ENCODE measurements around the gene NMUR1. TPM values are rescaled to one million over a fixed set of nuclear protein-coding genes. Genes with fewer than 3 reads are reported as not detected.

Gene NMUR1
- total and polyA plus RNA-seq, 2 experiments from 2014 or later: 0.29 to 0.59 TPM

DNA sequence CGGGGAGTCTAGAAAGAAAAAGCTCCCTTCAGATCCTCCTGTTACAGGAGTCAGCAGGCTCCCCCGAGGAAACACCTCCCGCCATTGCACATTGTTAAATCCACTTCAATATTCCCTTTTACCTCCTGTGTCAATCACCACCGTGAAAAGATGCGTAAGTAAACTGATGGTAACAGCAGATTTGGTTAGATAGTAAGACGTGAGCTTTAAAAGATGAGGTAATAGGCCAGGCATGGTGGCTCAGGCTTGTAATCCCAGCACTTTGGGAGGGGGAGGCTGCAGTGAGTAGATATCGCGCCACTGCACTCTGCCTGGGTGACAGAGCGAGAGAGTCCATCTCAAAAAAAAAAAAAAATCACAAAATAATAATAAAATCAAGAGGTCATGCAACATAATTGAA is 50.8 kb downstream of the NMUR1 start (continued):
- TF ChIP-seq POLR2AphosphoS5 (IDR thresholded peaks at IDR 0.05; ENCODE audit: low read depth): no peak
- no peak for TF ChIP-seq EZH2phosphoT487 (IDR thresholded peaks at IDR 0.05; ENCODE audit: unreplicated experiment)

DNA sequence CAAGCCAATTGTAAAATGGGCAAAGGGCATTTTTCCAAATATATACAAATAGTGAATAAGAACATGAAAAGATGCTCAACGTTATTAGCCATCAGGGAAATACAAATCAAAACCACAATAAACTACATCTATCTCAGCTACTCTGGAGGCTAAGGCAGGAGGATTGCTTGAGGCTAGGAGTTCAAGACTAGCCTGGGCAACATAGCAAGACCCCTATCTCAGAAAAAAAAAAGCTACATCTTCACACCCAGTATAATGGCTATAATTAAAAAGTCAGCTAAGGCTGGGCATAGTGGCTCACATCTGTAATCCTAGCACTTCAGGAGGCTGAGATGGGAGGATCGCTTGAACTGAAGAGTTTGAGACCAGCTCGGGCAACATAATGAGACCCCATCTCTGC is 53.3 kb downstream of the NMUR1 start:
- Histone ChIP-seq H3K27ac (ENCODE audit: low read depth) (no peak overlapping the region), H3K4me3 (no peak overlapping the region), H3K9me2 (ENCODE audit: insufficient read depth) (no peaks in the 10 kb centered on the region), H3F3A (replicated peaks; ENCODE audit: low read depth) (no peaks in the 10 kb centered on the region), H3K36me3 (ENCODE audit: insufficient read depth) (no peaks in the 10 kb centered on the region), H3K4me2 (no peak overlapping the region), H2AFZ (no peak overlapping the region), H4K20me1 (replicated peaks; ENCODE audit: insufficient read depth) (no peaks in the 10 kb centered on the region), H3K27me3 (ENCODE audit: insufficient read depth) (no peaks in the 10 kb centered on the region), H3K79me2 (replicated peaks; ENCODE audit: insufficient read depth) (no peaks in the 10 kb centered on the region), H3K4me1 (ENCODE audit: insufficient read depth) (no peaks in the 10 kb centered on the region)
- H3K36me3 Mint-ChIP-seq (ENCODE audit: low read depth): no peaks in the 10 kb centered on the region
- DNase-seq (ENCODE audit: low spot score) (no peak), ATAC-seq (no peak)
- H3K4me3 Mint-ChIP-seq: no peak overlapping the region
- peaks cover 3% of the 10 kb centered on the region; the same call in 1 of the 3 replicates for H3K4me1 Mint-ChIP-seq
- H3K27ac Mint-ChIP-seq: no peak overlapping the region
- no peaks in the 10 kb centered on the region for H3K9me3 Mint-ChIP-seq
- TF ChIP-seq, protein P1, sequence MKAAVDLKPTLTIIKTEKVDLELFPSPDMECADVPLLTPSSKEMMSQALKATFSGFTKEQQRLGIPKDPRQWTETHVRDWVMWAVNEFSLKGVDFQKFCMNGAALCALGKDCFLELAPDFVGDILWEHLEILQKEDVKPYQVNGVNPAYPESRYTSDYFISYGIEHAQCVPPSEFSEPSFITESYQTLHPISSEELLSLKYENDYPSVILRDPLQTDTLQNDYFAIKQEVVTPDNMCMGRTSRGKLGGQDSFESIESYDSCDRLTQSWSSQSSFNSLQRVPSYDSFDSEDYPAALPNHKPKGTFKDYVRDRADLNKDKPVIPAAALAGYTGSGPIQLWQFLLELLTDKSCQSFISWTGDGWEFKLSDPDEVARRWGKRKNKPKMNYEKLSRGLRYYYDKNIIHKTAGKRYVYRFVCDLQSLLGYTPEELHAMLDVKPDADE (IDR thresholded peaks at IDR 0.05): no peak
- TF ChIP-seq STAT1 (IDR thresholded peaks at IDR 0.05; ENCODE audit: unreplicated experiment) (no peak), JUNB (IDR thresholded peaks at IDR 0.05; ENCODE audit: unreplicated experiment) (no peak), EZH2phosphoT487 (IDR thresholded peaks at IDR 0.05; ENCODE audit: unreplicated experiment) (no peak), EZH2 (IDR thresholded peaks at IDR 0.05; ENCODE audit: low read depth, unreplicated experiment) (no peak), CREB1 (CRISPR knock-in tag; IDR thresholded peaks at IDR 0.05; ENCODE audit: low read depth) (no peak), ZNF114 (CRISPR knock-in tag; IDR thresholded peaks at IDR 0.05) (no peak), NANOG (IDR thresholded peaks at IDR 0.05; ENCODE audit: borderline replicate concordance) (no peak), POLR2AphosphoS5 (IDR thresholded peaks at IDR 0.05; ENCODE audit: low read depth) (no peak)
- TF ChIP-seq, protein P2, sequence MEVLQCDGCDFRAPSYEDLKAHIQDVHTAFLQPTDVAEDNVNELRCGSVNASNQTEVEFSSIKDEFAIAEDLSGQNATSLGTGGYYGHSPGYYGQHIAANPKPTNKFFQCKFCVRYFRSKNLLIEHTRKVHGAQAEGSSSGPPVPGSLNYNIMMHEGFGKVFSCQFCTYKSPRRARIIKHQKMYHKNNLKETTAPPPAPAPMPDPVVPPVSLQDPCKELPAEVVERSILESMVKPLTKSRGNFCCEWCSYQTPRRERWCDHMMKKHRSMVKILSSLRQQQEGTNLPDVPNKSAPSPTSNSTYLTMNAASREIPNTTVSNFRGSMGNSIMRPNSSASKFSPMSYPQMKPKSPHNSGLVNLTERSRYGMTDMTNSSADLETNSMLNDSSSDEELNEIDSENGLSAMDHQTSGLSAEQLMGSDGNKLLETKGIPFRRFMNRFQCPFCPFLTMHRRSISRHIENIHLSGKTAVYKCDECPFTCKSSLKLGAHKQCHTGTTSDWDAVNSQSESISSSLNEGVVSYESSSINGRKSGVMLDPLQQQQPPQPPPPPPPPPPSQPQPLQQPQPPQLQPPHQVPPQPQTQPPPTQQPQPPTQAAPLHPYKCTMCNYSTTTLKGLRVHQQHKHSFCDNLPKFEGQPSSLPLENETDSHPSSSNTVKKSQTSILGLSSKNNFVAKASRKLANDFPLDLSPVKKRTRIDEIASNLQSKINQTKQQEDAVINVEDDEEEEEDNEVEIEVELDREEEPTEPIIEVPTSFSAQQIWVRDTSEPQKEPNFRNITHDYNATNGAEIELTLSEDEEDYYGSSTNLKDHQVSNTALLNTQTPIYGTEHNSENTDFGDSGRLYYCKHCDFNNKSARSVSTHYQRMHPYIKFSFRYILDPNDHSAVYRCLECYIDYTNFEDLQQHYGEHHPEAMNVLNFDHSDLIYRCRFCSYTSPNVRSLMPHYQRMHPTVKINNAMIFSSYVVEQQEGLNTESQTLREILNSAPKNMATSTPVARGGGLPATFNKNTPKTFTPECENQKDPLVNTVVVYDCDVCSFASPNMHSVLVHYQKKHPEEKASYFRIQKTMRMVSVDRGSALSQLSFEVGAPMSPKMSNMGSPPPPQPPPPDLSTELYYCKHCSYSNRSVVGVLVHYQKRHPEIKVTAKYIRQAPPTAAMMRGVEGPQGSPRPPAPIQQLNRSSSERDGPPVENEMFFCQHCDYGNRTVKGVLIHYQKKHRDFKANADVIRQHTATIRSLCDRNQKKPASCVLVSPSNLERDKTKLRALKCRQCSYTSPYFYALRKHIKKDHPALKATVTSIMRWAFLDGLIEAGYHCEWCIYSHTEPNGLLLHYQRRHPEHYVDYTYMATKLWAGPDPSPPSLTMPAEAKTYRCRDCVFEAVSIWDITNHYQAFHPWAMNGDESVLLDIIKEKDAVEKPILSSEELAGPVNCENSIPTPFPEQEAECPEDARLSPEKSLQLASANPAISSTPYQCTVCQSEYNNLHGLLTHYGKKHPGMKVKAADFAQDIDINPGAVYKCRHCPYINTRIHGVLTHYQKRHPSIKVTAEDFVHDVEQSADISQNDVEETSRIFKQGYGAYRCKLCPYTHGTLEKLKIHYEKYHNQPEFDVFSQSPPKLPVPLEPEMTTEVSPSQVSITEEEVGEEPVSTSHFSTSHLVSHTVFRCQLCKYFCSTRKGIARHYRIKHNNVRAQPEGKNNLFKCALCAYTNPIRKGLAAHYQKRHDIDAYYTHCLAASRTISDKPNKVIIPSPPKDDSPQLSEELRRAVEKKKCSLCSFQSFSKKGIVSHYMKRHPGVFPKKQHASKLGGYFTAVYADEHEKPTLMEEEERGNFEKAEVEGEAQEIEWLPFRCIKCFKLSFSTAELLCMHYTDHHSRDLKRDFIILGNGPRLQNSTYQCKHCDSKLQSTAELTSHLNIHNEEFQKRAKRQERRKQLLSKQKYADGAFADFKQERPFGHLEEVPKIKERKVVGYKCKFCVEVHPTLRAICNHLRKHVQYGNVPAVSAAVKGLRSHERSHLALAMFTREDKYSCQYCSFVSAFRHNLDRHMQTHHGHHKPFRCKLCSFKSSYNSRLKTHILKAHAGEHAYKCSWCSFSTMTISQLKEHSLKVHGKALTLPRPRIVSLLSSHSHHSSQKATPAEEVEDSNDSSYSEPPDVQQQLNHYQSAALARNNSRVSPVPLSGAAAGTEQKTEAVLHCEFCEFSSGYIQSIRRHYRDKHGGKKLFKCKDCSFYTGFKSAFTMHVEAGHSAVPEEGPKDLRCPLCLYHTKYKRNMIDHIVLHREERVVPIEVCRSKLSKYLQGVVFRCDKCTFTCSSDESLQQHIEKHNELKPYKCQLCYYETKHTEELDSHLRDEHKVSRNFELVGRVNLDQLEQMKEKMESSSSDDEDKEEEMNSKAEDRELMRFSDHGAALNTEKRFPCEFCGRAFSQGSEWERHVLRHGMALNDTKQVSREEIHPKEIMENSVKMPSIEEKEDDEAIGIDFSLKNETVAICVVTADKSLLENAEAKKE (CRISPR knock-in tag; IDR thresholded peaks at IDR 0.05): no peak
- TF ChIP-seq, protein P3, sequence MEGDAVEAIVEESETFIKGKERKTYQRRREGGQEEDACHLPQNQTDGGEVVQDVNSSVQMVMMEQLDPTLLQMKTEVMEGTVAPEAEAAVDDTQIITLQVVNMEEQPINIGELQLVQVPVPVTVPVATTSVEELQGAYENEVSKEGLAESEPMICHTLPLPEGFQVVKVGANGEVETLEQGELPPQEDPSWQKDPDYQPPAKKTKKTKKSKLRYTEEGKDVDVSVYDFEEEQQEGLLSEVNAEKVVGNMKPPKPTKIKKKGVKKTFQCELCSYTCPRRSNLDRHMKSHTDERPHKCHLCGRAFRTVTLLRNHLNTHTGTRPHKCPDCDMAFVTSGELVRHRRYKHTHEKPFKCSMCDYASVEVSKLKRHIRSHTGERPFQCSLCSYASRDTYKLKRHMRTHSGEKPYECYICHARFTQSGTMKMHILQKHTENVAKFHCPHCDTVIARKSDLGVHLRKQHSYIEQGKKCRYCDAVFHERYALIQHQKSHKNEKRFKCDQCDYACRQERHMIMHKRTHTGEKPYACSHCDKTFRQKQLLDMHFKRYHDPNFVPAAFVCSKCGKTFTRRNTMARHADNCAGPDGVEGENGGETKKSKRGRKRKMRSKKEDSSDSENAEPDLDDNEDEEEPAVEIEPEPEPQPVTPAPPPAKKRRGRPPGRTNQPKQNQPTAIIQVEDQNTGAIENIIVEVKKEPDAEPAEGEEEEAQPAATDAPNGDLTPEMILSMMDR (conservative IDR thresholded peaks at IDR 0.05; ENCODE audit: low read depth in 2 of 2): no peak
- peaks cover 7% of the 10 kb centered on the region for H3K27me3 Mint-ChIP-seq (ENCODE audit: insufficient read depth, low read depth, poor library complexity)
